Testis (tissue), 2 donors: Measurements from ENCODE around the gene C3.

Experiments used
- POLR2A ChIP-seq: fragments of 450-650 bp; IDR thresholded peaks from one replicate; pipeline ENCODE4 v1.6.1; 2017; ENCODE audit warnings: antibody characterized with exemption, mild to moderate bottlenecking, moderate library complexity
- TF ChIP-seq, protein P1 (sequence below), 3 experiments: fragments of 450-650 bp in 2 of 3; fragments of 200-600 bp in 1 of 3; sonication (generic) in 1 of 3; IDR thresholded peaks; one replicate each; pipeline ENCODE4 v1.5.1; 2016 to 2019; ENCODE audit warnings: antibody characterized with exemption in 3 of 3, mild to moderate bottlenecking in 2 of 3, moderate library complexity in 1 of 3

DNA sequence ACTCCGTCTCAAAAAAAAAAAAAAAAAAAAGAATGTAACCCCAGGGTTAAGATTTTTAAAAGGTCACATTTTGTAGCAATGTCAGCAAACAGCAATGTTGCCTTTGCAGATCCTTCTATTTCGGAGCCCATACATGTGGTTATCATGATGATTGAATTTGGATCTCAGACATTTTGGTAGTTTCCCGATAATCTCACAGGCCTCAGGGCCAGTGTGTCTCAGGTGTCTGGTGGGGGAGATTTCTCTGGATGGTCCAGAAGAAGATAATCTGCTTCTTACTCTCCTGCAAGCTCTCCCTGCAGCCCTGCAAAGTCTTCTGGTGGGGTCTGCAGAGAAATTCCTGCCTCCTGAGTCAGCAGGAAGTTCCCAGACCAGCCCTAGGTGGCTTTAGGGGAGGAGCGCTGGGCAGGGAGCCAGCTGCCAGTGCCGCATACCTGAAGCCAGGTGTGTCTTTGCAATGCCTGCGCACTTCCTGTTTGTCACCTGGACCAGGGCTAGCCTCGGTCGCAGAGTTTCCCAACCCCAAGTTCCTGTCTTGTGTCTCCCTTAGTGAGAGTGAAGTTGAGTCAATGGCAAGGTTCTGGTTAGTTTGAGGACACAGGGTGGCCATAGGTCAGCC, 45.4 kb upstream of the C3 start:
- no peak for TF ChIP-seq POLR2A
- TF ChIP-seq, protein P1, sequence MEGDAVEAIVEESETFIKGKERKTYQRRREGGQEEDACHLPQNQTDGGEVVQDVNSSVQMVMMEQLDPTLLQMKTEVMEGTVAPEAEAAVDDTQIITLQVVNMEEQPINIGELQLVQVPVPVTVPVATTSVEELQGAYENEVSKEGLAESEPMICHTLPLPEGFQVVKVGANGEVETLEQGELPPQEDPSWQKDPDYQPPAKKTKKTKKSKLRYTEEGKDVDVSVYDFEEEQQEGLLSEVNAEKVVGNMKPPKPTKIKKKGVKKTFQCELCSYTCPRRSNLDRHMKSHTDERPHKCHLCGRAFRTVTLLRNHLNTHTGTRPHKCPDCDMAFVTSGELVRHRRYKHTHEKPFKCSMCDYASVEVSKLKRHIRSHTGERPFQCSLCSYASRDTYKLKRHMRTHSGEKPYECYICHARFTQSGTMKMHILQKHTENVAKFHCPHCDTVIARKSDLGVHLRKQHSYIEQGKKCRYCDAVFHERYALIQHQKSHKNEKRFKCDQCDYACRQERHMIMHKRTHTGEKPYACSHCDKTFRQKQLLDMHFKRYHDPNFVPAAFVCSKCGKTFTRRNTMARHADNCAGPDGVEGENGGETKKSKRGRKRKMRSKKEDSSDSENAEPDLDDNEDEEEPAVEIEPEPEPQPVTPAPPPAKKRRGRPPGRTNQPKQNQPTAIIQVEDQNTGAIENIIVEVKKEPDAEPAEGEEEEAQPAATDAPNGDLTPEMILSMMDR (IDR thresholded peaks at IDR 0.05): no peak
